Hematopoietic multipotent progenitor cell treated with erythropoietin and hydrocortisone succinate and interleukin-3 and kit ligand, for 6 days (in vitro differentiated cells): Measurements from ENCODE around the gene NFATC2.

Experiments
- DNase-seq: peaks from one replicate; pipeline ENCODE4 v3.0.0-alpha.2; 2015

NFATC2 gene

GRCh38 chr20:51513545-51513944, 29.0 kb downstream of the NFATC2 start:
- no peak for DNase-seq

- peak; percentile 57 for DNase-seq
Observed at GRCh38 chr20:51512645-51513044, 29.9 kb downstream of the NFATC2 start.

GRCh38 chr20:51511861-51512619, 30.5 kb downstream of the NFATC2 start:
- DNase-seq: no peak

- DNase-seq: no peak
Observed at GRCh38 chr20:51510936-51511605, 31.4 kb downstream of the NFATC2 start.

- no peak for DNase-seq
Observed at GRCh38 chr20:51510169-51510568, 32.4 kb downstream of the NFATC2 start.

GRCh38 chr20:51509208-51509607, 33.3 kb downstream of the NFATC2 start:
- no peak for DNase-seq

- no peak for DNase-seq
Observed at GRCh38 chr20:51508780-51509179, 33.7 kb downstream of the NFATC2 start.

GRCh38 chr20:51508158-51508557, 34.4 kb downstream of the NFATC2 start:
- DNase-seq: no peak

- no peak for DNase-seq
Observed at GRCh38 chr20:51507216-51508036, 35.1 kb downstream of the NFATC2 start.

- DNase-seq: no peak
Observed at GRCh38 chr20:51506527-51507215, 35.8 kb downstream of the NFATC2 start.

- no peak for DNase-seq
Observed at GRCh38 chr20:51505566-51505965, 37.0 kb downstream of the NFATC2 start.

- DNase-seq: no peak
Observed at GRCh38 chr20:51503376-51503775, 39.1 kb downstream of the NFATC2 start.

GRCh38 chr20:51500936-51501335, 41.6 kb downstream of the NFATC2 start:
- DNase-seq: no peak

GRCh38 chr20:51500311-51500710, 42.2 kb downstream of the NFATC2 start:
- DNase-seq: peak; percentile 64

- no peak for DNase-seq
Observed at GRCh38 chr20:51498765-51499540, 43.6 kb downstream of the NFATC2 start.

- peak; percentile 67 for DNase-seq
Observed at GRCh38 chr20:51497542-51498467, 44.7 kb downstream of the NFATC2 start.

- no peak for DNase-seq
Observed at GRCh38 chr20:51496964-51497363, 45.6 kb downstream of the NFATC2 start.

GRCh38 chr20:51495921-51496545, 46.5 kb downstream of the NFATC2 start:
- peak; percentile 22 for DNase-seq

- DNase-seq: no peak
Observed at GRCh38 chr20:51495291-51495690, 47.2 kb downstream of the NFATC2 start.
